ENCODE results near the gene SORT1. TPM values are rescaled to one million over a fixed set of nuclear protein-coding genes. Genes with fewer than 3 reads are reported as not detected.

SORT1 gene
- total RNA-seq, 1 experiment from 2014 or later: 56.5 TPM

- H3K27ac ChIP-seq (ENCODE audit: low read depth, low read length, poor library complexity, severe bottlenecking): no peak overlapping the region
- no peaks in the 10 kb centered on the region for H3K27me3 ChIP-seq (replicated peaks; ENCODE audit: insufficient read depth, low read depth, low read length, poor library complexity)
- DNase-seq (ENCODE audit: low spot score): no peak
- TF ChIP-seq CTCF (conservative IDR thresholded peaks at IDR 0.05; ENCODE audit: low read depth, low read length): no peak
- no peak for TF ChIP-seq EZH2 (IDR thresholded peaks at IDR 0.05; ENCODE audit: borderline replicate concordance, low read depth, low read length, poor library complexity, severe bottlenecking)
- no peaks in the 10 kb centered on the region for H3K9me3 ChIP-seq (ENCODE audit: low read depth, low read length, poor library complexity, severe bottlenecking)
- no peak overlapping the region for H3K4me3 ChIP-seq (ENCODE audit: low read depth, low read length, poor library complexity, severe bottlenecking)
- CTCF ChIA-PET: no interaction called here
- H3K4me1 ChIP-seq (ENCODE audit: insufficient read depth, low read length, poor library complexity, severe bottlenecking): no peaks in the 10 kb centered on the region
- intact Hi-C loops (cut with micrococcal nuclease; ENCODE audit: unreplicated experiment): no loop called here
- BruUV-seq (replicated peaks): no TSS peak
- no peaks in the 10 kb centered on the region for H3K36me3 ChIP-seq (ENCODE audit: insufficient read depth, low read length, poor library complexity, severe bottlenecking)
- POLR2A ChIA-PET (ENCODE audit: low non-redundant PET): no interaction called here
Measured at GRCh38 chr1:109365642-109366204, 32.0 kb downstream of the SORT1 start.

GRCh38 chr1:109361649-109362048 is 36.1 kb downstream of the SORT1 start:
- POLR2A ChIA-PET (ENCODE audit: low non-redundant PET): no interaction called here
- intact Hi-C loops (cut with micrococcal nuclease; ENCODE audit: unreplicated experiment): no loop called here
- no peak for TF ChIP-seq CTCF (conservative IDR thresholded peaks at IDR 0.05; ENCODE audit: low read depth, low read length)
- TF ChIP-seq EZH2 (IDR thresholded peaks at IDR 0.05; ENCODE audit: borderline replicate concordance, low read depth, low read length, poor library complexity, severe bottlenecking): no peak

GRCh38 chr1:109361069-109361468 is 36.6 kb downstream of the SORT1 start:
- no peaks in the 10 kb centered on the region for H3K36me3 ChIP-seq (ENCODE audit: insufficient read depth, low read length, poor library complexity, severe bottlenecking)
- no peak for DNase-seq (ENCODE audit: low spot score)
- no TSS peak for BruUV-seq (replicated peaks)
- ChIA-PET POLR2A (ENCODE audit: low non-redundant PET) (no interaction called here), CTCF (no interaction called here)
- H3K4me3 ChIP-seq (ENCODE audit: low read depth, low read length, poor library complexity, severe bottlenecking): no peak overlapping the region
- H3K9me3 ChIP-seq (ENCODE audit: low read depth, low read length, poor library complexity, severe bottlenecking): no peaks in the 10 kb centered on the region
- H3K27ac ChIP-seq (ENCODE audit: low read depth, low read length, poor library complexity, severe bottlenecking): no peak overlapping the region
- no peak for TF ChIP-seq CTCF (conservative IDR thresholded peaks at IDR 0.05; ENCODE audit: low read depth, low read length)
- TF ChIP-seq EZH2 (IDR thresholded peaks at IDR 0.05; ENCODE audit: borderline replicate concordance, low read depth, low read length, poor library complexity, severe bottlenecking): no peak
- H3K27me3 ChIP-seq (replicated peaks; ENCODE audit: insufficient read depth, low read depth, low read length, poor library complexity): no peaks in the 10 kb centered on the region
- intact Hi-C loops (cut with micrococcal nuclease; ENCODE audit: unreplicated experiment): no loop called here
- H3K4me1 ChIP-seq (ENCODE audit: insufficient read depth, low read length, poor library complexity, severe bottlenecking): no peaks in the 10 kb centered on the region

More at GRCh38 chr1:109361649-109362048, 36.1 kb downstream of the SORT1 start:
- H3K4me1 ChIP-seq (ENCODE audit: insufficient read depth, low read length, poor library complexity, severe bottlenecking): no peaks in the 10 kb centered on the region
- H3K27ac ChIP-seq (ENCODE audit: low read depth, low read length, poor library complexity, severe bottlenecking): no peak overlapping the region
- no peaks in the 10 kb centered on the region for H3K9me3 ChIP-seq (ENCODE audit: low read depth, low read length, poor library complexity, severe bottlenecking)
- no peaks in the 10 kb centered on the region for H3K27me3 ChIP-seq (replicated peaks; ENCODE audit: insufficient read depth, low read depth, low read length, poor library complexity)
- CTCF ChIA-PET: no interaction called here
- no peak for DNase-seq (ENCODE audit: low spot score)
- H3K4me3 ChIP-seq (ENCODE audit: low read depth, low read length, poor library complexity, severe bottlenecking): no peak overlapping the region
- BruUV-seq (replicated peaks): no TSS peak
- H3K36me3 ChIP-seq (ENCODE audit: insufficient read depth, low read length, poor library complexity, severe bottlenecking): no peaks in the 10 kb centered on the region

Measured in A673 (cell line).